K562 (cell line): ENCODE measurements around the gene SLITRK3. TPM values are rescaled to one million over a fixed set of nuclear protein-coding genes. Genes with fewer than 3 reads are reported as not detected.

Source experiments
- ATAC-seq: fragments of 200-7000 bp; cut with Tn5 transposase; 3 replicates; pipeline ENCODE4 v1.9.1; 2020; ENCODE audit warnings: moderate library complexity
- BruUV-seq: library from RNA; stranded (reverse); fragments of 400-500 nt; replicated peaks from 2 replicates; lab custom pipeline; 2021; lab: Mats Ljungman, UMichigan
- CTCF ChIA-PET: fragments of 300-600 bp; formaldehyde crosslinking; extraction: SDS; loops from one replicate; lab custom pipeline; 2021; ENCODE audit warnings: low intra/inter-chr PET ratio; lab: Yijun Ruan, JAX
- POLR2A ChIA-PET: fragments of 300-600, 350-650 bp; sonication (Branson Sonifier 250); formaldehyde crosslinking; extraction: SDS; loops from one replicate; lab custom pipeline; 2021; ENCODE audit warnings: antibody characterized with exemption, inconsistent platforms; lab: Yijun Ruan, JAX
- DNase-seq, 4 experiments: peaks; one replicate each; pipeline versions ENCODE4 v3.0.0 to v3.0.0-alpha.2; 2011 to 2018; ENCODE audit warnings: low spot score in 3 of 4, mixed read lengths in 3 of 4; ENCODE audit errors: extremely low read depth in 1 of 4
- FAIRE-seq: peaks from 2 replicates; lab custom pipeline; 2011; peaks lifted over from hg19 to GRCh38; lab: Jason Lieb, UNC
- H2AFZ ChIP-seq: 2 replicates; pipeline ENCODE4 v1.6.0; 2011; ENCODE audit warnings: low read depth, low read length, control low read depth, inconsistent platforms
- H3K27ac ChIP-seq: fragments of 200-600 bp; 3 replicates; pipeline ENCODE4 v1.8.0; 2011; ENCODE audit warnings: low read depth, mild to moderate bottlenecking, control low read depth, inconsistent platforms, low read length, moderate library complexity, mixed read lengths; ENCODE audit errors: extremely low read depth
- H3K27me3 ChIP-seq, 2 experiments: fragments of 300-600 bp in 1 of 2; 2 replicates in 1 of 2; 3 replicates in 1 of 2; pipeline versions ENCODE4 v1.6.0 to v1.8.0; 2011; ENCODE audit warnings: inconsistent platforms in 2 of 2, low read length in 2 of 2, mild to moderate bottlenecking in 1 of 2, mixed read lengths in 1 of 2, moderate library complexity in 1 of 2; ENCODE audit not compliant: control insufficient read depth in 2 of 2, insufficient read depth in 2 of 2
- H3K36me3 ChIP-seq: fragments of 300-600 bp; 3 replicates; pipeline ENCODE4 v1.8.0; 2011; ENCODE audit warnings: mild to moderate bottlenecking, low read length, inconsistent platforms; ENCODE audit not compliant: control insufficient read depth, insufficient read depth
- H3K4me1 ChIP-seq, 2 experiments: fragments of 200-600 bp in 1 of 2; replicated peaks in 1 of 2; 2 replicates in 1 of 2; 3 replicates in 1 of 2; pipeline versions ENCODE4 v1.5.1 to v1.8.0; 2011; ENCODE audit warnings: inconsistent platforms in 2 of 2, low read length in 2 of 2, mild to moderate bottlenecking in 1 of 2, mixed read lengths in 1 of 2, moderate library complexity in 1 of 2; ENCODE audit not compliant: control insufficient read depth in 2 of 2, insufficient read depth in 2 of 2
- H3K4me2 ChIP-seq: 2 replicates; pipeline ENCODE4 v1.6.1; 2011; ENCODE audit warnings: low read length, control low read depth, inconsistent platforms, mixed read lengths; ENCODE audit not compliant: insufficient read depth
- H3K4me3 ChIP-seq: fragments of 200-600 bp; sonication (generic), shearing (Covaris generic); 2 replicates; pipeline ENCODE4 v1.5.1; 2016; ENCODE audit warnings: control low read depth, inconsistent platforms
- H3K79me2 ChIP-seq: fragments of 200-600 bp; 3 replicates; pipeline ENCODE4 v1.8.0; 2011; ENCODE audit warnings: low read length, inconsistent platforms; ENCODE audit not compliant: control insufficient read depth, insufficient read depth
- H3K9ac ChIP-seq, 2 experiments: 2 replicates each; pipeline versions ENCODE4 v1.6.0 to v1.6.1; 2011; ENCODE audit warnings: low read depth in 2 of 2, low read length in 2 of 2, control low read depth in 1 of 2, inconsistent platforms in 1 of 2, mild to moderate bottlenecking in 1 of 2, mixed read lengths in 1 of 2; ENCODE audit not compliant: insufficient read depth in 1 of 2
- H3K9me1 ChIP-seq: one replicate; pipeline ENCODE4 v1.6.0; 2011; ENCODE audit warnings: inconsistent platforms, mild to moderate bottlenecking, low read length, moderate library complexity; ENCODE audit not compliant: control insufficient read depth, insufficient read depth
- H3K9me3 ChIP-seq: replicated peaks from 2 replicates; pipeline ENCODE4 v1.5.1; 2011; ENCODE audit warnings: low read depth, low read length, inconsistent platforms; ENCODE audit not compliant: control insufficient read depth, insufficient read depth
- H4K20me1 ChIP-seq: replicated peaks from 2 replicates; pipeline ENCODE4 v1.6.1; 2011; ENCODE audit warnings: low read length, inconsistent platforms, mixed read lengths; ENCODE audit not compliant: control insufficient read depth, insufficient read depth
- CBX2 ChIP-seq: fragments of 200-600 bp; sonication (generic); IDR thresholded peaks from one replicate; pipeline ENCODE4 v1.6.1; 2012; ENCODE audit warnings: mild to moderate bottlenecking, low read length, inconsistent platforms; ENCODE audit not compliant: insufficient read depth, poor library complexity, severe bottlenecking
- GABPA ChIP-seq: fragments of 200-800 bp; sonication (Bioruptor generic); conservative IDR thresholded peaks from 2 replicates; pipeline ENCODE4 v1.6.1; 2016; ENCODE audit warnings: low read depth, missing genetic modification characterization, missing compliant biosample characterization
- GTF2F1 ChIP-seq: IDR thresholded peaks from 2 replicates; pipeline ENCODE4 v1.6.1; 2011; ENCODE audit warnings: low read depth, low read length, improper control_type of control experiment
- PML ChIP-seq: IDR thresholded peaks from 2 replicates; pipeline ENCODE4 v1.6.1; 2012; ENCODE audit warnings: low read length, inconsistent platforms
- RUNX1 ChIP-seq: sonication (generic); IDR thresholded peaks from 2 replicates; pipeline ENCODE4 v1.6.1; 2016; ENCODE audit warnings: antibody characterized with exemption, low read depth
- ZNF592 ChIP-seq: fragments of 450-650 bp; IDR thresholded peaks from 2 replicates; pipeline ENCODE4 v1.6.1; 2017; ENCODE audit warnings: antibody characterized with exemption, mild to moderate bottlenecking
- WGBS: fragments of 100-300 bp; shearing (Covaris generic); methylation state at CpG from one replicate; pipeline ENCODE4 v1.1.6; 2016; ENCODE audit warnings: low coverage, mixed read lengths; ENCODE audit not compliant: insufficient coverage; ENCODE audit errors: missing lambda C conversion rate; 5-methylcytosine and 5-hydroxymethylcytosine counted together
- in situ Hi-C: fragments of 300-500 bp; cut with MboI; formaldehyde crosslinking; loops from 4 replicates; pipeline ENCODE4 v1.15.0; 2018; ENCODE audit warnings: inconsistent platforms, mixed read lengths
- intact Hi-C: fragments of 100-400 bp; cut with micrococcal nuclease; formaldehyde crosslinking; loops from 2 replicates; pipeline ENCODE4 v1.14.2; 2022
- polyA plus RNA-seq, 8 experiments: library from polyadenylated mRNA; depleted of rRNA in 4 of 8; stranded (reverse) in 5 of 8; unstranded in 3 of 8; fragments of >200 nt; fragmentation: Nextera tagmentation in 2 of 8; fragmentation: Illumina TruSeq in 1 of 8; extraction: Ambion mirVana in 2 of 8; extraction: Trizol in 1 of 8; gene quantifications; 2 replicates each; pipeline versions ENCODE4 v1.2.1 to v1.2.3, GENCODE V29; 2011 to 2014; ENCODE audit warnings: inconsistent platforms in 1 of 8, missing spikeins in 1 of 8
- total RNA-seq, 7 experiments: library from RNA; depleted of rRNA in 6 of 7; stranded (reverse); fragments of >200 nt in 6 of 7; fragmentation: Illumina TruSeq in 2 of 7; extraction: Trizol in 2 of 7; gene quantifications; 2 replicates each; pipeline versions ENCODE4 v1.2.1 to v1.2.3, GENCODE V29; 2011 to 2021; ENCODE audit warnings: low replicate concordance in 1 of 7

SLITRK3 gene
- total and polyA plus RNA-seq, 9 of the 15 experiments (the other 6 are each of a cell fraction or from before 2014, with no cell fraction given), result not detected

- Histone ChIP-seq H2AFZ (no peak overlapping the region), H3K9me1 (no peaks in the 10 kb centered on the region), H3K79me2 (no peaks in the 10 kb centered on the region), H3K36me3 (no peaks in the 10 kb centered on the region), H3K4me2 (no peak overlapping the region), H3K9ac (no peak overlapping the region), H3K9me3 (no peaks in the 10 kb centered on the region; the same call in 1 of the 2 replicates), H3K27me3 (no peaks in the 10 kb centered on the region), H3K4me1 (no peaks in the 10 kb centered on the region), H4K20me1 (no peaks in the 10 kb centered on the region), H3K27ac (no peak overlapping the region), H3K4me3 (no peak overlapping the region)
- no peak for ATAC-seq
- no peak for FAIRE-seq
- 0% methylated on average over 6 of the region's 6 CpGs for WGBS
- in situ Hi-C loops, result no loop called here
- BruUV-seq, result no TSS peak
- intact Hi-C loops, result no loop called here
- TF ChIP-seq GABPA (tag) (no peak), ZNF592 (no peak), PML (no peak), CBX2 (no peak), RUNX1 (no peak), GTF2F1 (no peak)
- ChIA-PET POLR2A (no interaction called here), CTCF (no interaction called here)
- DNase-seq, result no peak
These were observed 26.8 kb downstream of the SLITRK3 start for GRCh38 chr3:165169368-165169767.
